ENCODE data around the gene PSMC2.
"Not testable (repeated sequence)": the region's sequence is repeated elsewhere in the genome, so short reads cannot be mapped to it uniquely, and the experiment has no call there.

Gene PSMC2

DNA sequence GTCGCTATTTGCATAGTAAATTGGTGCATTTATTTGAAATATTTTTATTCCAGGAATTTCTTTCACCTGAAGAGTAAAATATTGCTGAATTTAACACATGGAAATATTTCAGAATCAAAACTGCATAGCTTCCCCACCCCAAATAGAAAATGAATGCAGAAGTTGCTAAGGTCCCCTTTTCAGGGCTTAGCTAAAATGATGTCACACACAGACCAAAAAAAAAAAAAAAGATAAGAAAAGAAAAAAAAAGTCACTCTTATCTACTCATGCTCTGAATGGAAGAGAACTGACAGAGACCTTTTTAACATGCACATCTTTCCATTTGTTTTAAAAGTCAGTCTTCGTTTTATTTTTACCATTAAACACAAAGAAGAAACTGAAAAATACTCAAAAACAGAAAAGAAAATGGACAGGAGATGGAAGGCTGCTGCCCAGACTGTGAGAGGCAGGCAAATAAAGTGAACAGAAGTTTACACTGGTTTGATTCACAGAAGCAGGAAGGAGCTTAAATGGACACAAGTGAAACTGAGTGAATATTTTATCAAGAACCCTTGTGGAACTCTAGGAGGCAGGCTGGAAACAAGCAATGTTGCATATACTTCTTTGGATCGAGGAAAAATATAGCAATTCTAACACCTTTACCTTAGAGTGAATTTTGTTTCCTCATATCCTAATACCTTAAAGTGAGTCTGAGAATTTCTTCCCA is 32.0 kb downstream of the PSMC2 start:
- no peak for DNase-seq (ENCODE audit: low spot score)

DNA sequence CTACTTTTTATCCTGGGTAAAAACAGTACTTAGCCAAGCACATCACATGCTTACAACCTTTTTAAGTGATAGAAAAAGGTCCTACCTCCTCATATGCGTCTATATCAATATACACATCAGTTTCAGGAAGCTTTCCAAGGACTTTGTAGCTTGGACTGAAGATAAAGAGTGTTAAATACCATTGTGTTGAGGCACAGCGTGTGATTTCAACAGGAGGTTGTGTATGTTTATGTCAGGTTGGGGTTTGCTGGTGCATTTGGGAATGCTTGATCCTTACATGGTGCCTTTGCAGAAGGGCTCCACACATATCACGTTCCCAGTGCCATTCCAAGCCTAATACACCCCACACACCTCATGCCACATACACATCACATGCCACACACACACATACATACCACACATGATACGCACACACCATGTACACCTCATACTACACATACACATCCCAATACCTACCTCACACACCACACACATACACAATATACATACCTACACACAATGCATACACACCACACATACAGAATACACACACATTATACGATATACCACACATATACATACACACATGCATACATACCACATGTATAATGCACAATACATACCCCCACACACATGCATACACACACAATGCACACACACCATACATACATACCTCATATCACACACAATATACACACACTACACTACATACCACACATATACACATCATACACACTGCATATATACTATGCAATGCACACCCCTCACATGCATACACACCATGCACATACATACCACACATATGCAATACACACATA is 33.1 kb downstream of the PSMC2 start:
- DNase-seq (ENCODE audit: low spot score) = no peak

DNA sequence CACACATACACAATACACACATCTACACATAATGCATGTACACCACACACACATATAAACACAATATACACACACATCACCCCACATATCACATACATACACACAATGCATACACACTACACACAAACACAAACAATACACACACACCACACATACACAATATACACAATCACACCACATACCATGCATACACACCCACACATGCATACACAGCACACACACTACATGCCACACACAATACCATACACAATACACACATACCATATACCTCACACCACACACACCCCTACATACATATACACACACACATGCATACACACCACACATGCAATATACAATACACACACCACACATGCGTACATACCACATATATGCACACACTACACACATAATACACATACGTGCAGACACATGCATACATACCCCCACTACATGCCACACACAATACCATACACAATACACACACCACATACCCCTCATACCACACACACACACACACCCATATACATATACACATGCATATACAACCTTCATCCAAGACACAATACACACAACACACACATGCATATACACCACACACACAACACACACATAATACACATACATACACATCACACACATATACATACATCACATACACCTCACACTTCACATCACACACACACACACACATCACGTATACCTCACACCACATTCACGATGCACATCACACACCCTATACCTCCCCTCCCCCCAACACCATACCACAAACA is 34.0 kb downstream of the PSMC2 start:
- no peak for DNase-seq (ENCODE audit: low spot score)

DNA sequence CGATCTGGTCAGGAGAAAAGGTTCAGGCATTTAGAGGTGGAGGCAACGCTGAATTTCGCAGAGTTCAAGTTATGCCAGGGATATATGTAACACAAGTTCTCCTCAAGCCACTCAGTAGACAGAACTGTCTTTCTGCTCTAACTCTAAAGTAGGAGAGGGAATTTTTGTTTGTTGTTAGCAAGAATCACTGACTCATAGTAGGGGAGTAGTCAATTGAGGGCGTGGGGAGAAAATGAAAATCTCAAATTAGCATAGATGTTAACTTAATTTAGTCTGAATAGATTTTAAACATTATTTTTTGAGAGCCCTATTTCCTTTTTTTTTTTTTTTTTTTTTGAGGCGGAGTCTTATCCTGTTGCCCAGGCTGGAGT is 34.6 kb downstream of the PSMC2 start:
- DNase-seq (ENCODE audit: low spot score) = no peak

DNA sequence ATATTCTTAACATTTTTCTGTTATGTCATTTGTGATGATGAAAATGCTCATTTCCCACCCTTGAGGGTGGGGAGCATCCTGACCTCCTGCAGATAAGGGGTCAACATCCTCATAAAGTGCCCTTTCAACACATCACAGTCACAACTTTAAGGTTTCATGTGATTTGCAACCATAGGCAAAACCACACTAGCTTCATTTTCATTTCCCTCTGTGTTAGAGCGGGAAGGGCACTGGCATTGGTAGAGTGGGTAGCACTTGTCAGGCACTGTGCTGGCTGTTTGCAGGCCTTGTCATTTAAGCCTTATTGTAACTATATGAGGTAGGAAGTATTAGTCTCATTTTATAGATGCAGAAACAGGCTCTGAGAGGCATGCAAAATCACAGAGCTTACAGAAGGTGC is 39.8 kb downstream of the PSMC2 start:
- no peak for DNase-seq (ENCODE audit: low spot score)

DNA sequence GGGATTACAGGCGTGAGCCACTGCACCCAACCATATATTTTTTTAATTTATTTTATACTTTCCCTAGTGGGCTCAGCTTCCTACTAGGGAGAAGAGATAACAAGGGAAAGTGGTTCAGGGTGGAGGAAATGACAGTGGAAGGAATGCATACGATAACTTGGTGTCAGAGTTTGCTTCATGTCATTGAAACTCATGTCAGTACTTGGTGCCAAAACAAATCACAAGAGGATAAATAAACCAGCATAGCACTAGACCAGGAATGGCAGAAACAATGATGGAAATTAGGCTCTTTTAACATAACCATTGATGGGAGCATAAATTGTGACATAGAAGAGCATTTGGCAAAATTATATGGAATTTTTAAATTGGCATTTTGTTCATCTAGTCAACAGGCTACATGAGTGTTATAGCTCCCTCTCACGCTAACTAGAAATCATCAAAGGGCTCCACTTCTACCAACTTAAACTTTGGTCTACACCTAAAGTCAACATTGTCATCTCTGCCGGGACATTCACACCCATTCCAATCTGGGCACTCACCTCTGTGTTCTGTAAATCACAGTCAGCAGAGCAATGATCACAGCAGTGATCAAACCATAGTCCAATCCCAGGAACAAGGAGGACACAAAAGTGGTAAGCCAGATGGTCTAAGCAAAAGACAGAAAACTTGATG is 41.2 kb downstream of the PSMC2 start:
- DNase-seq (ENCODE audit: low spot score) = no peak

DNA sequence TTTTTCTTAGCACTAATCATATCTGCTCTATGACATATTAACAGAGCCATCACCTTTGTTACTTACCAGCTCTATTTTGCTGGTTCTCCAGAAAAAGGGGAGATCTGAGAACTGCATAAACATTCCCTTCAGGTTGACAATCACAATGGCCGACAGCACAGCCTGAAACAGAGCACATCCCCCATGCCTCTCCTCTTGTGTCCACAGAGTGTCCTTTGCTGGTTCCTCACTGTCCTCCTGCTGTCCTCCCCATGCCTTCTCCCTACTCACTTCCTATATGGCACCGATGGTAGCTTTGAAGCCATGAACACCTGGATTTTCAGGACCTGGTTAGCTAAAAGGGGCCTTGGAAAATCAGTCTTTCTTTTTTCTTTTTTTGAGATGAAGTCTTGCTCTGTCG is 41.8 kb downstream of the PSMC2 start:
- no peak for DNase-seq (ENCODE audit: low spot score)

DNA sequence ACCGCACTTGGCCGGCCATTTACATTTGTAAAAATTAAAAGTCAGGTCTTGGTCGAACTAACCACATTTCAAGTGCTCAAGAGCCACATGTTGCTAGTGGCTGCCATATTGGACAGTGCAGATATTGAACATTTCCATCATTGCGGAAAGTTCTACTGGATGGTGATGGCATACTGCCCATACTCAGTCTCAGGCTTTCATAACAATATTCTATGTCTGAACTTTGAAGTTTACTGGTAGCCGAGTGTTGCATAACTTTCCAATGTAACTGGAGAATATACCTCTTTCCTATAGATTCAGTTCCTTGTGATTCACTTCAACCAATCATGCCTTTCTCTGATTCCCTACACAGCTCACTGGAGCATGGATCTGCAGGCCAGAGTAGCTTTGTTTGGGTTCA is 43.7 kb downstream of the PSMC2 start:
- DNase-seq (ENCODE audit: low spot score) = no peak

DNA sequence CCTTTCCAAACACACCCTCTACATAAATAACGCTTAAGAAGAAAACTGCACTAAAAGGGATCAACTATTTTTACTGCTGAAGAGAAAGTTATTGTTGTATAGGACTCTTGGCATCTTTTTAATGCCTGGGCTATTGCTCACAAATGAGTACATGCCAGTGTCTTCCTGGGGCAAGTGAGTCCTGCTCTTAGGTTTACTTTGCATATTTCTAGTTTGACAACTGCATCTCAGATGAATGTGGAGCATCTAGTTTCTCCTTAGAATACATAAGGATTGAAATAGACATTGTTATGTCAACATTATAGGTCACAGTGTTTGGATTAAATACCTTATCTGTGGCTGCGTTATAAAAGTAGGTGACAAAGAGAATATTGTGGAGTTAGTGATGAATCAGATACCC is 44.5 kb downstream of the PSMC2 start:
- no peak for DNase-seq (ENCODE audit: low spot score)

DNA sequence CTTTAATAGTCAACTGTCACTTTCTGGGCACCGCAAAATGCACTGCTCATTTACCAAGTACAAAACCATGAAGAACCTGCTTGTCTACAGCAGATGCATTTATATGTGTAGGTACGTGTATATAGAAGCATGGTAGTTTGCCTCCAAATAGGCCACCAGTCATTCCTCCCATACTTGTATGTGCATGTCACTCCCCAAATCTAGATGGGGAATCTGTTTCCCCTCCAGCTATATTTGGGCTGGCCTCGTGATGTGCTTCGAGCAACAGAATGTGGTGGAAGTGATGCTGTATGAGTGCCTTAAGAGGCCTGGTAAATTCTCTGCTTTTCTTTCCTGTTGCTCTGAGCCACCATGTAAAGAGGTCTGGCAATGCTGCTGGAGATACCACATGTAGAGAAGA is 47.1 kb downstream of the PSMC2 start:
- DNase-seq (ENCODE audit: low spot score) = no peak

DNA sequence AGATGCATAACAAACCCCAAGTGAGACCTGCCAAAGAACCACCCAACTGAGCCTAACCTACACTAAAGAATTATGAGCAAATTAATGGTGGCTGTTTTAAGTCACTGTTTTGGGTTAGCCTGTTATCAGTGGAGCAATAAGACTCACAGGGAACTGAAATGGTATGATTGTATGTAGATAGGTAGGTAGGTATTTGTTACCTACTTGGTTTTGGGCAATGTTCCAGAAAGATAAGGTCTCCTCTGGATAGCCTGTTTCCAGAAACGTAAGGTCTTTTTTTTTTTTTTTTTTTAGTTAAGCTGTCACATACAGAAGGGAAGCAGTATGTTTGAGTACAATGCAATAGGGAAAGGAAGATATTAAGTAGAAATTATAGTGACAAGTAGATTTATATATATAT is 47.6 kb downstream of the PSMC2 start:
- DNase-seq (ENCODE audit: low spot score) = no peak

DNA sequence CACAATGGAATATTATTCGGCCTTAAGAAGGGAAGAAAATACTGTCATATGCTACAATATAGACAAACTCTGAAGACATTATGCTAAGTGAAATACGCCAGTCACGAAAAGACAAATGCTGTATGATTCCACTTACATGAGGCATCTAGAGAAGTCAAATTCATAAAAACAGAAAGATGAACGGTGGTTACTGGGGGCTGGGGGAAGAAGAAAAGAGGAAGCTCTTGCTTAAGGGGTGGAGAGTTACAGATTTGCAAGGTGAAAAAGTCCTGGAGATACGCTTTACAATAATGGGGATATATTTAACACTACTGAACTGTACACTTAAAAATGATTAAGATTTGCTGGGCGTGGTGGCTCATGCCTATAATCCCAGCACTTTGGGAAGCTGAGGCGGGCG is 49.0 kb downstream of the PSMC2 start:
- DNase-seq (ENCODE audit: low spot score) = no peak

DNA sequence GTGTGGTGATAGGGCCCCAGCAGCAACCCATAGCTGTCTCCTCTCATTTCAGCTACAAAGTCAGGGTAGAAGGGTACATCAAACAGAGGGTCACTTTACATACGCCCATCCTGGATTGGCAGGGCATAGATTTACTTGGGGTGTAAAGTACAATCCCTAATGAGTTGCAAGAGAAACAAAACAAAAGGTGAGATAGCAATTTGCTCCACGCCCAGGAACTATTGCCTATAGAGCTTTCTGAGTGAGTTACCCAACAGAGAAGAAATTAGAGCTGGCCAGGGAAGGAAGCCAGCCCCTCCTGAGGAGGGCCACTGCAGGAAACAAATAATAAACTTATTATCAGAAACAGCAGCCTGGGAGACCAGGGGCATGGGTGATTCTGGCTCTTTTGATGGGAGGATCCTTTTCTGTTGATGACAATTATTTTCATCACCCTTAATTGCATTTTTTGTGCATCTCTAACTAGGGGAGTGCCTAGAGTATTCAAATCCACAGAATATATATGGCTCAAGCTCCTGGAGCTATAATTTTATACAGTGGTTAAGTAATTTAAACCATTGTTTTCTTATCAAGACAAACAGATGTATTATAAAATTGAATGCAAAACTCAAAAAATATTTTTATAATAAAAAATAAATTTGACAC is 51.2 kb downstream of the PSMC2 start:
- no peak for DNase-seq (ENCODE audit: low spot score)

DNA sequence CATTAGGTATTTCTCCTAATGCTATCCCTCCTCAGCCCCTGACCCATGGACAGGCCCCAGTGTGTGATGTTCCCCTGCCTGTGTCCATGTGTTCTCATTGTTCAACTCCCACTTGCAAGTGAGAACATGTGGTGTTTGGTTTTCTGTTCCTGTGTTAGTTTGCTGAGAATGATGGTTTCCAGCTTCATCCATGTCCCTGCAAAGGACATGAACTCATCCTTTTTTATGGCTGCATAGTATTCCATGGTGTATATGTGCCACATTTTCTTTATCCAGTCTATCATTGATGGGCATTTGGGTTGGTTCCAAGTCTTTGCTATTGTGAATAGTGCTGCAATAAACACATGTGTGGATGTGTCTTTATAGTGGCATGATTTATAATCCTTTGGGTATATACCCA is 52.2 kb downstream of the PSMC2 start:
- not testable (repeated sequence) for DNase-seq (ENCODE audit: low spot score)

DNA sequence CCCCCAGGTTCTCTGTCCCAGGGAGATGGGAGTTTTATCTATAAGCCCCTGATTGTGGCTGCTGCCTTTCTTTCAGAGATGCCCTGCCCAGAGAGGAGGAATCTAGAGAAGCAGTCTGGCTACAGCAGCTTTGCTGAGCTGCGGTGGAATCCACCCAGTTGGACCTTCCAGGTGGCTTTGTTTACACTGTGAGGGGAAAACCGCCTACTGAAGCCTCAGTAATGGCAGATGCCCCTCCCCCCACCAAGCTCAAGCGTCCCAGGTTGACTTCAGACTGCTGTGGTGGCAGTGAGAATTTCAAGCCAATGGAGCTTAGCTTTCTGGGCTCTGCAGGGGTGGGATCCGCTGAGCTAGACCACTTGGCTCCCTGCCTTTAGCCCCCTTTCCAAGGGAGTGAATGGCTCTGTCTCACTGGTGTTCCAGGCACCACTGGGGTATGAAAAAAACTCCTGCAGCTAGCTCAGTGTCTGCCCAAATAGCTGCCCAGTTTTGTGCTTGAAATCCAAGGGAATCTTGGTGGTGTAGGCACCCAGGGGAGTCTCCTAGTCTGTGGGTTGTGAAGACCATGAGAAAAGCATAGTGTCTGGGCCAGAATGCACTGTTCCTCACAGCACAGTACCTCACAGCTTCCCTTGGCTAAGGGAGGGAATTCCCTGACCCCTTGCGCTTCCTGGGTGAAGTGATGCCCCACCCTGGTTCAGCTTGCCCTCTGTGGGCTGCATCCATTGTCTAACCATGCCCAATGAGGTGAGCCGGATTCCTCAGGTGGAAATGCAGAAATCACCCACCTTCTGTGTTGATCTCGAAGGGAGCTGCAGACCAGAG is 58.6 kb downstream of the PSMC2 start:
- not testable (repeated sequence) for DNase-seq (ENCODE audit: low spot score)

DNA sequence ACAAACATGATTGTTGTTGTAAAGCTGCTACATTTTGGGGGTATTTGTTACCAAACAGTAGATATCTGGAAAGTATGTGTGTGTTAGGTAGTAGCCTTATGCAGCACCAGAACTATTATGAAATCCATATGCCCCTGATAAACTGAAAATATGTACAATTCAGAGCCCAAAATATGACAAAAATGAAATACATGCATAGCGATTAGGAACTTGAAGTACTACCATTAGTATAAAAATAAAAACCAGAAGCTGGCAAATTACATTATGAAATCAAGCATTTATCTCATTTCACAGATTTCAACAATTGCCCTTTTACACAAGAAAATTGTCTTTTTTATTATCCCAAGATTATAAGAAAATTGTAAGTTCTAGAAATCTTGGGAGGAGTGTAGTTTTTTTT is 64.7 kb downstream of the PSMC2 start:
- no peak for DNase-seq (ENCODE audit: low spot score)

DNA sequence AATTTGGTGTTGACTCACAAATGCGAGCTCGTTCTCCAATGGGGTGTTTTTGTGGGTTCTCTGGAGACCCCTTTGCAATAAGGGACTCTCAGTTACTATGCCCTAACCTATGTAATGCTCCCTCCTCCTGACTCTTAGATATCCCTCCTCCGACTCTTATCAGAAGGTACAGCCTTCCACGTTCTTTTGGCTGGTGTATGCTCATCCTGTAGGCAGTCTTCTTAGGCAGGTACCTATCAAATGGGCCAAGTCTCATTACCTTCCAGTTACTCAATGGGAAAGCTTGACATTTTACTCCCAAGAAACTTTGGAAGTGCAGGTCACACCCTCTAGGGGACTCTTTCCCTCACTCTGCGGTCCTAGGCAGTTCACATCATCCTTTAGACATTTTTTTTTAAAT is 66.0 kb downstream of the PSMC2 start:
- DNase-seq (ENCODE audit: low spot score) = no peak

DNA sequence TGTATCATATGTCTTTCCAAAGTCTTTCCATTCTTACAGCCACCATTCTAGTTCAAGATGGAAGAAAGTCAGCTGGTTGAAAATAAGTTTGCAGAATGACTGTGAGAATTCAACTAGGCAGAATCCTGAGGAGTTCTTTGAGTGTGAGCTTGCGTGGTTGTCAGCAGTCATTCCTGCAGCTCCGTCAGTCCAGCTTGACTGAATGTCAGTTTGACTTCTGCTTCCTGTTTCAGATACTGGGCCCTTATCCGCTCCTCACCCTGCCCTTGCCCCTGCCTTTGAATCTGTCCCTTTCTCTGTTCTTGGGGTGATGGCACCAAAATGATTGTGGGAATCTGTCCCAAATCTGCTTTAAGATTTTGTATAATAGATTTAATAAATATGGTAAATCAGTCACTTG is 70.8 kb downstream of the PSMC2 start:
- DNase-seq (ENCODE audit: low spot score) = no peak
